ENCODE results near the gene STMN3.
"Not testable (repeated sequence)": the region's sequence is repeated elsewhere in the genome, so short reads cannot be mapped to it uniquely, and the experiment has no call there.

The STMN3 gene

GRCh38 chr20:63618291-63618980 is 34.8 kb downstream of the STMN3 start:
- no peak overlapping the region for H3K27ac ChIP-seq
- DNase-seq: no peak
- H3K4me3 ChIP-seq (ENCODE audit: low read depth, low read length): no peak overlapping the region
- no peak for TF ChIP-seq CTCF (IDR thresholded peaks at IDR 0.05; ENCODE audit: low read depth, low read length)
- H3K9me3 ChIP-seq (ENCODE audit: severe bottlenecking): no peaks in the 10 kb centered on the region
- H3K27me3 ChIP-seq (ENCODE audit: insufficient read depth, low read depth, severe bottlenecking): no peaks in the 10 kb centered on the region
- H3K36me3 ChIP-seq: peaks cover 38% of the 10 kb centered on the region

GRCh38 chr20:63617876-63618265 is 35.4 kb downstream of the STMN3 start:
- H3K9me3 ChIP-seq (ENCODE audit: severe bottlenecking): no peaks in the 10 kb centered on the region
- DNase-seq: no peak
- no peak for TF ChIP-seq CTCF (IDR thresholded peaks at IDR 0.05; ENCODE audit: low read depth, low read length)
- peaks cover 38% of the 10 kb centered on the region for H3K36me3 ChIP-seq
- no peak overlapping the region for H3K4me3 ChIP-seq (ENCODE audit: low read depth, low read length)
- H3K27ac ChIP-seq: no peak overlapping the region
- no peaks in the 10 kb centered on the region for H3K27me3 ChIP-seq (ENCODE audit: insufficient read depth, low read depth, severe bottlenecking)

- TF ChIP-seq CTCF (IDR thresholded peaks at IDR 0.05; ENCODE audit: low read depth, low read length): no peak
- Histone ChIP-seq H3K4me3 (ENCODE audit: low read depth, low read length) (no peak overlapping the region), H3K36me3 (peaks cover 38% of the 10 kb centered on the region), H3K9me3 (ENCODE audit: severe bottlenecking) (no peaks in the 10 kb centered on the region), H3K27me3 (ENCODE audit: insufficient read depth, low read depth, severe bottlenecking) (no peaks in the 10 kb centered on the region), H3K27ac (no peak overlapping the region)
- DNase-seq: no peak
Observed at GRCh38 chr20:63617092-63617875, 35.9 kb downstream of the STMN3 start.

GRCh38 chr20:63613863-63614594 is 39.2 kb downstream of the STMN3 start:
- peak; percentile 35 for DNase-seq
- not testable (repeated sequence) for H3K9me3 ChIP-seq (ENCODE audit: severe bottlenecking)
- H3K36me3 ChIP-seq: peaks cover 35% of the 10 kb centered on the region

More at GRCh38 chr20:63613863-63614594, 39.2 kb downstream of the STMN3 start:
- H3K27ac ChIP-seq; H3K27me3 ChIP-seq (ENCODE audit: insufficient read depth, low read depth, severe bottlenecking); H3K4me3 ChIP-seq (ENCODE audit: low read depth, low read length): not testable (repeated sequence)
- peak; percentile 29; the same call in 1 of the 2 replicates for TF ChIP-seq CTCF (IDR thresholded peaks at IDR 0.05; ENCODE audit: low read depth, low read length)
